NT2/D1 (cell line): ENCODE measurements around the gene DNAAF5.

Experiments
- SUZ12 ChIP-seq: IDR thresholded peaks from 2 replicates; pipeline ENCODE4 v1.6.1; 2011; ENCODE audit not compliant: insufficient read length, insufficient read depth; ENCODE audit errors: extremely low read depth
- YY1 ChIP-seq: IDR thresholded peaks from 2 replicates; pipeline ENCODE4 v1.6.1; 2011; ENCODE audit not compliant: insufficient read length, insufficient read depth

- TF ChIP-seq YY1: no peak
- no peak for TF ChIP-seq SUZ12
Observed at GRCh38 chr7:751826-752225, 25.3 kb downstream of the DNAAF5 start.
